ENCODE data around the gene TDP1. TPM values are rescaled to one million over a fixed set of nuclear protein-coding genes. Genes with fewer than 3 reads are reported as not detected.
"Not testable (repeated sequence)": the region's sequence is repeated elsewhere in the genome, so short reads cannot be mapped to it uniquely, and the experiment has no call there.

The TDP1 gene
- total RNA-seq, 1 donor: 24.8 TPM

DNA sequence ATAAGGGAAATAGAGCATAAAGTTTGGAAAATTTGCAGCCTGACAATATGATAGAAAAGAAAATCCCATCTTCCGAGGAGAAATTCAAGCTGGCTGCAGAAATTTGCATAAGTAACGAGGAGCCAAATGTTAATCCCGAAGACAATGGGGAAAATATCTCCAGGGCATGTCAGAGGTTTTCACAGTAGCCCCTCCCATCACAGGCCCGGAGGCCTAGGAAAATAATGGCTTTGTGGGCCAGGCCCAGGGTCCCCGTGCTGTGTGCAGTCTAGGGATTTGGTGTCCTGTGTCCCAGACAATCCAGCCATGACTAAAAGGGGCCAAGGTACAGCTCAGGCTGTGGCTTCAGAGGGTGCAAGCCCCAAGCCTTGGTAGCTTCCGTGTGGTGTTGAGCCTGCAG, 133.8 kb downstream of the TDP1 start:
- DNase-seq (ENCODE audit: low read depth in 2 of 3, low spot score in 2 of 3): not testable (repeated sequence)

GRCh38 chr14:90091393-90091792, 135.7 kb downstream of the TDP1 start:
- DNase-seq (ENCODE audit: low read depth in 2 of 3, low spot score in 2 of 3): no peak

- no peak for DNase-seq (ENCODE audit: low read depth in 2 of 3, low spot score in 2 of 3)
Observed at GRCh38 chr14:90093942-90094595, 138.3 kb downstream of the TDP1 start.

Other genes starting within 250 kb of the TDP1 start
- 3.0 TPM for gene EFCAB11, start 1.2 kb upstream of the TDP1 start, total RNA-seq
- not detected for gene KCNK13, start 106.1 kb downstream of the TDP1 start, total RNA-seq